ENCODE data around the gene SPAG9. TPM values are rescaled to one million over a fixed set of nuclear protein-coding genes. Genes with fewer than 3 reads are reported as not detected.

The SPAG9 gene
- total and polyA plus RNA-seq, 2 experiments from 2014 or later = 13.7 to 45.0 TPM

DNA sequence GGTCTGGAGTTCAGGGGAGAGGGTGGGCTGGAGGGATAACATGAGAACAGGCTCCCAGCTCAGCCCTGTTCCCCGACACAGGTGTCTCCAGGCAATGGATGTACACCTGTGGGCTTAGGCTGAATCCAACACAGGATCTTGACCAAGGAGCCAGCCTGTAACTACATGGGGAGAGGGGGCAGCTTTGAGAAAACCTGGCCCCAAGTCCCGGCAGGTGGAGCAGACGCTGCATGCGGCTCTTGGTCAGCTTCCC lies 181.2 kb downstream of the SPAG9 start:
- Histone ChIP-seq H3K9me2 (ENCODE audit: insufficient read depth) (no peaks in the 10 kb centered on the region), H3K27me3 (ENCODE audit: insufficient read depth) (peaks cover 12% of the 10 kb centered on the region), H3K27ac (ENCODE audit: low read depth) (no peak overlapping the region), H3K4me2 (no peak overlapping the region), H3K4me1 (ENCODE audit: insufficient read depth) (peaks cover 6% of the 10 kb centered on the region; the same call in 1 of the 2 replicates), H3K79me2 (replicated peaks; ENCODE audit: insufficient read depth) (no peaks in the 10 kb centered on the region), H3F3A (replicated peaks; ENCODE audit: low read depth) (no peaks in the 10 kb centered on the region), H4K20me1 (replicated peaks; ENCODE audit: insufficient read depth) (no peaks in the 10 kb centered on the region), H3K36me3 (ENCODE audit: insufficient read depth) (no peaks in the 10 kb centered on the region), H2AFZ (no peak overlapping the region), H3K4me3 (no peak overlapping the region)
- DNase-seq (ENCODE audit: low spot score) (no peak), ATAC-seq (no peak)
- Mint-ChIP-seq H3K4me3 (no peak overlapping the region), H3K27ac (no peak overlapping the region), H3K36me3 (ENCODE audit: low read depth) (no peaks in the 10 kb centered on the region), H3K4me1 (peaks cover 22% of the 10 kb centered on the region; the same call in 2 of the 3 replicates), H3K9me3 (no peaks in the 10 kb centered on the region), H3K27me3 (ENCODE audit: insufficient read depth, low read depth, poor library complexity) (peaks cover 15% of the 10 kb centered on the region)
- TF ChIP-seq POLR2AphosphoS5 (IDR thresholded peaks at IDR 0.05; ENCODE audit: low read depth) (no peak), CREB1 (CRISPR knock-in tag; IDR thresholded peaks at IDR 0.05; ENCODE audit: low read depth) (no peak), ZNF331 (CRISPR knock-in tag; IDR thresholded peaks at IDR 0.05; ENCODE audit: low read depth) (no peak), ZNF114 (CRISPR knock-in tag; IDR thresholded peaks at IDR 0.05) (no peak), EZH2 (IDR thresholded peaks at IDR 0.05; ENCODE audit: low read depth, unreplicated experiment) (no peak), STAT1 (IDR thresholded peaks at IDR 0.05; ENCODE audit: unreplicated experiment) (no peak), EZH2phosphoT487 (IDR thresholded peaks at IDR 0.05; ENCODE audit: unreplicated experiment) (no peak), NANOG (IDR thresholded peaks at IDR 0.05; ENCODE audit: borderline replicate concordance) (no peak), JUNB (IDR thresholded peaks at IDR 0.05; ENCODE audit: unreplicated experiment) (no peak)
- TF ChIP-seq, protein P1, sequence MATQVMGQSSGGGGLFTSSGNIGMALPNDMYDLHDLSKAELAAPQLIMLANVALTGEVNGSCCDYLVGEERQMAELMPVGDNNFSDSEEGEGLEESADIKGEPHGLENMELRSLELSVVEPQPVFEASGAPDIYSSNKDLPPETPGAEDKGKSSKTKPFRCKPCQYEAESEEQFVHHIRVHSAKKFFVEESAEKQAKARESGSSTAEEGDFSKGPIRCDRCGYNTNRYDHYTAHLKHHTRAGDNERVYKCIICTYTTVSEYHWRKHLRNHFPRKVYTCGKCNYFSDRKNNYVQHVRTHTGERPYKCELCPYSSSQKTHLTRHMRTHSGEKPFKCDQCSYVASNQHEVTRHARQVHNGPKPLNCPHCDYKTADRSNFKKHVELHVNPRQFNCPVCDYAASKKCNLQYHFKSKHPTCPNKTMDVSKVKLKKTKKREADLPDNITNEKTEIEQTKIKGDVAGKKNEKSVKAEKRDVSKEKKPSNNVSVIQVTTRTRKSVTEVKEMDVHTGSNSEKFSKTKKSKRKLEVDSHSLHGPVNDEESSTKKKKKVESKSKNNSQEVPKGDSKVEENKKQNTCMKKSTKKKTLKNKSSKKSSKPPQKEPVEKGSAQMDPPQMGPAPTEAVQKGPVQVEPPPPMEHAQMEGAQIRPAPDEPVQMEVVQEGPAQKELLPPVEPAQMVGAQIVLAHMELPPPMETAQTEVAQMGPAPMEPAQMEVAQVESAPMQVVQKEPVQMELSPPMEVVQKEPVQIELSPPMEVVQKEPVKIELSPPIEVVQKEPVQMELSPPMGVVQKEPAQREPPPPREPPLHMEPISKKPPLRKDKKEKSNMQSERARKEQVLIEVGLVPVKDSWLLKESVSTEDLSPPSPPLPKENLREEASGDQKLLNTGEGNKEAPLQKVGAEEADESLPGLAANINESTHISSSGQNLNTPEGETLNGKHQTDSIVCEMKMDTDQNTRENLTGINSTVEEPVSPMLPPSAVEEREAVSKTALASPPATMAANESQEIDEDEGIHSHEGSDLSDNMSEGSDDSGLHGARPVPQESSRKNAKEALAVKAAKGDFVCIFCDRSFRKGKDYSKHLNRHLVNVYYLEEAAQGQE (IDR thresholded peaks at IDR 0.05; ENCODE audit: unreplicated experiment) = no peak
- TF ChIP-seq, protein P2, sequence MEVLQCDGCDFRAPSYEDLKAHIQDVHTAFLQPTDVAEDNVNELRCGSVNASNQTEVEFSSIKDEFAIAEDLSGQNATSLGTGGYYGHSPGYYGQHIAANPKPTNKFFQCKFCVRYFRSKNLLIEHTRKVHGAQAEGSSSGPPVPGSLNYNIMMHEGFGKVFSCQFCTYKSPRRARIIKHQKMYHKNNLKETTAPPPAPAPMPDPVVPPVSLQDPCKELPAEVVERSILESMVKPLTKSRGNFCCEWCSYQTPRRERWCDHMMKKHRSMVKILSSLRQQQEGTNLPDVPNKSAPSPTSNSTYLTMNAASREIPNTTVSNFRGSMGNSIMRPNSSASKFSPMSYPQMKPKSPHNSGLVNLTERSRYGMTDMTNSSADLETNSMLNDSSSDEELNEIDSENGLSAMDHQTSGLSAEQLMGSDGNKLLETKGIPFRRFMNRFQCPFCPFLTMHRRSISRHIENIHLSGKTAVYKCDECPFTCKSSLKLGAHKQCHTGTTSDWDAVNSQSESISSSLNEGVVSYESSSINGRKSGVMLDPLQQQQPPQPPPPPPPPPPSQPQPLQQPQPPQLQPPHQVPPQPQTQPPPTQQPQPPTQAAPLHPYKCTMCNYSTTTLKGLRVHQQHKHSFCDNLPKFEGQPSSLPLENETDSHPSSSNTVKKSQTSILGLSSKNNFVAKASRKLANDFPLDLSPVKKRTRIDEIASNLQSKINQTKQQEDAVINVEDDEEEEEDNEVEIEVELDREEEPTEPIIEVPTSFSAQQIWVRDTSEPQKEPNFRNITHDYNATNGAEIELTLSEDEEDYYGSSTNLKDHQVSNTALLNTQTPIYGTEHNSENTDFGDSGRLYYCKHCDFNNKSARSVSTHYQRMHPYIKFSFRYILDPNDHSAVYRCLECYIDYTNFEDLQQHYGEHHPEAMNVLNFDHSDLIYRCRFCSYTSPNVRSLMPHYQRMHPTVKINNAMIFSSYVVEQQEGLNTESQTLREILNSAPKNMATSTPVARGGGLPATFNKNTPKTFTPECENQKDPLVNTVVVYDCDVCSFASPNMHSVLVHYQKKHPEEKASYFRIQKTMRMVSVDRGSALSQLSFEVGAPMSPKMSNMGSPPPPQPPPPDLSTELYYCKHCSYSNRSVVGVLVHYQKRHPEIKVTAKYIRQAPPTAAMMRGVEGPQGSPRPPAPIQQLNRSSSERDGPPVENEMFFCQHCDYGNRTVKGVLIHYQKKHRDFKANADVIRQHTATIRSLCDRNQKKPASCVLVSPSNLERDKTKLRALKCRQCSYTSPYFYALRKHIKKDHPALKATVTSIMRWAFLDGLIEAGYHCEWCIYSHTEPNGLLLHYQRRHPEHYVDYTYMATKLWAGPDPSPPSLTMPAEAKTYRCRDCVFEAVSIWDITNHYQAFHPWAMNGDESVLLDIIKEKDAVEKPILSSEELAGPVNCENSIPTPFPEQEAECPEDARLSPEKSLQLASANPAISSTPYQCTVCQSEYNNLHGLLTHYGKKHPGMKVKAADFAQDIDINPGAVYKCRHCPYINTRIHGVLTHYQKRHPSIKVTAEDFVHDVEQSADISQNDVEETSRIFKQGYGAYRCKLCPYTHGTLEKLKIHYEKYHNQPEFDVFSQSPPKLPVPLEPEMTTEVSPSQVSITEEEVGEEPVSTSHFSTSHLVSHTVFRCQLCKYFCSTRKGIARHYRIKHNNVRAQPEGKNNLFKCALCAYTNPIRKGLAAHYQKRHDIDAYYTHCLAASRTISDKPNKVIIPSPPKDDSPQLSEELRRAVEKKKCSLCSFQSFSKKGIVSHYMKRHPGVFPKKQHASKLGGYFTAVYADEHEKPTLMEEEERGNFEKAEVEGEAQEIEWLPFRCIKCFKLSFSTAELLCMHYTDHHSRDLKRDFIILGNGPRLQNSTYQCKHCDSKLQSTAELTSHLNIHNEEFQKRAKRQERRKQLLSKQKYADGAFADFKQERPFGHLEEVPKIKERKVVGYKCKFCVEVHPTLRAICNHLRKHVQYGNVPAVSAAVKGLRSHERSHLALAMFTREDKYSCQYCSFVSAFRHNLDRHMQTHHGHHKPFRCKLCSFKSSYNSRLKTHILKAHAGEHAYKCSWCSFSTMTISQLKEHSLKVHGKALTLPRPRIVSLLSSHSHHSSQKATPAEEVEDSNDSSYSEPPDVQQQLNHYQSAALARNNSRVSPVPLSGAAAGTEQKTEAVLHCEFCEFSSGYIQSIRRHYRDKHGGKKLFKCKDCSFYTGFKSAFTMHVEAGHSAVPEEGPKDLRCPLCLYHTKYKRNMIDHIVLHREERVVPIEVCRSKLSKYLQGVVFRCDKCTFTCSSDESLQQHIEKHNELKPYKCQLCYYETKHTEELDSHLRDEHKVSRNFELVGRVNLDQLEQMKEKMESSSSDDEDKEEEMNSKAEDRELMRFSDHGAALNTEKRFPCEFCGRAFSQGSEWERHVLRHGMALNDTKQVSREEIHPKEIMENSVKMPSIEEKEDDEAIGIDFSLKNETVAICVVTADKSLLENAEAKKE (CRISPR knock-in tag; IDR thresholded peaks at IDR 0.05) = no peak
- TF ChIP-seq, protein P3, sequence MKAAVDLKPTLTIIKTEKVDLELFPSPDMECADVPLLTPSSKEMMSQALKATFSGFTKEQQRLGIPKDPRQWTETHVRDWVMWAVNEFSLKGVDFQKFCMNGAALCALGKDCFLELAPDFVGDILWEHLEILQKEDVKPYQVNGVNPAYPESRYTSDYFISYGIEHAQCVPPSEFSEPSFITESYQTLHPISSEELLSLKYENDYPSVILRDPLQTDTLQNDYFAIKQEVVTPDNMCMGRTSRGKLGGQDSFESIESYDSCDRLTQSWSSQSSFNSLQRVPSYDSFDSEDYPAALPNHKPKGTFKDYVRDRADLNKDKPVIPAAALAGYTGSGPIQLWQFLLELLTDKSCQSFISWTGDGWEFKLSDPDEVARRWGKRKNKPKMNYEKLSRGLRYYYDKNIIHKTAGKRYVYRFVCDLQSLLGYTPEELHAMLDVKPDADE (IDR thresholded peaks at IDR 0.05) = no peak
- TF ChIP-seq, protein P4, sequence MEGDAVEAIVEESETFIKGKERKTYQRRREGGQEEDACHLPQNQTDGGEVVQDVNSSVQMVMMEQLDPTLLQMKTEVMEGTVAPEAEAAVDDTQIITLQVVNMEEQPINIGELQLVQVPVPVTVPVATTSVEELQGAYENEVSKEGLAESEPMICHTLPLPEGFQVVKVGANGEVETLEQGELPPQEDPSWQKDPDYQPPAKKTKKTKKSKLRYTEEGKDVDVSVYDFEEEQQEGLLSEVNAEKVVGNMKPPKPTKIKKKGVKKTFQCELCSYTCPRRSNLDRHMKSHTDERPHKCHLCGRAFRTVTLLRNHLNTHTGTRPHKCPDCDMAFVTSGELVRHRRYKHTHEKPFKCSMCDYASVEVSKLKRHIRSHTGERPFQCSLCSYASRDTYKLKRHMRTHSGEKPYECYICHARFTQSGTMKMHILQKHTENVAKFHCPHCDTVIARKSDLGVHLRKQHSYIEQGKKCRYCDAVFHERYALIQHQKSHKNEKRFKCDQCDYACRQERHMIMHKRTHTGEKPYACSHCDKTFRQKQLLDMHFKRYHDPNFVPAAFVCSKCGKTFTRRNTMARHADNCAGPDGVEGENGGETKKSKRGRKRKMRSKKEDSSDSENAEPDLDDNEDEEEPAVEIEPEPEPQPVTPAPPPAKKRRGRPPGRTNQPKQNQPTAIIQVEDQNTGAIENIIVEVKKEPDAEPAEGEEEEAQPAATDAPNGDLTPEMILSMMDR (conservative IDR thresholded peaks at IDR 0.05; ENCODE audit: low read depth in 2 of 2) = no peak
